ENCODE measurements around the gene GABBR1.

The GABBR1 gene

GRCh38 chr6:29651413-29652197 is 18.6 kb upstream of the GABBR1 start:
- DNase-seq (ENCODE audit: insufficient read length) (no peak), FAIRE-seq (no peak)
- TF ChIP-seq POLR2AphosphoS5 (IDR thresholded peaks at IDR 0.05; ENCODE audit: low read depth, low read length) (no peak), POLR2A (IDR thresholded peaks at IDR 0.05; ENCODE audit: low read depth, low read length) (no peak), TAF1 (IDR thresholded peaks at IDR 0.05; ENCODE audit: borderline replicate concordance, low read depth, low read length) (no peak)

GRCh38 chr6:29649701-29650673 is 17.0 kb upstream of the GABBR1 start:
- TF ChIP-seq TAF1 (IDR thresholded peaks at IDR 0.05; ENCODE audit: borderline replicate concordance, low read depth, low read length), result no peak
- TF ChIP-seq POLR2AphosphoS5 (IDR thresholded peaks at IDR 0.05; ENCODE audit: low read depth, low read length), result peak; percentile 75
- peak; percentile 81; the same call in 1 of the 2 replicates for TF ChIP-seq POLR2A (IDR thresholded peaks at IDR 0.05; ENCODE audit: low read depth, low read length)
- DNase-seq (ENCODE audit: insufficient read length), result peak; percentile 90
- FAIRE-seq, result peak; percentile 98

- TF ChIP-seq POLR2A (IDR thresholded peaks at IDR 0.05; ENCODE audit: low read depth, low read length), result no peak
- TF ChIP-seq TAF1 (IDR thresholded peaks at IDR 0.05; ENCODE audit: borderline replicate concordance, low read depth, low read length), result no peak
- TF ChIP-seq POLR2AphosphoS5 (IDR thresholded peaks at IDR 0.05; ENCODE audit: low read depth, low read length), result no peak
- no peak for DNase-seq (ENCODE audit: insufficient read length)
- FAIRE-seq, result no peak
Measured at GRCh38 chr6:29647927-29648642, 15.1 kb upstream of the GABBR1 start.

GRCh38 chr6:29641430-29642148 is 8.6 kb upstream of the GABBR1 start:
- no peak for TF ChIP-seq POLR2AphosphoS5 (IDR thresholded peaks at IDR 0.05; ENCODE audit: low read depth, low read length)
- no peak for TF ChIP-seq POLR2A (IDR thresholded peaks at IDR 0.05; ENCODE audit: low read depth, low read length)
- TF ChIP-seq TAF1 (IDR thresholded peaks at IDR 0.05; ENCODE audit: borderline replicate concordance, low read depth, low read length), result no peak
- FAIRE-seq (no peak), DNase-seq (ENCODE audit: insufficient read length) (no peak)

- FAIRE-seq (no peak), DNase-seq (ENCODE audit: insufficient read length) (no peak)
- TF ChIP-seq POLR2A (IDR thresholded peaks at IDR 0.05; ENCODE audit: low read depth, low read length) (no peak), TAF1 (IDR thresholded peaks at IDR 0.05; ENCODE audit: borderline replicate concordance, low read depth, low read length) (no peak), POLR2AphosphoS5 (IDR thresholded peaks at IDR 0.05; ENCODE audit: low read depth, low read length) (no peak)
Measured at GRCh38 chr6:29637247-29637646, 4.3 kb upstream of the GABBR1 start.

GRCh38 chr6:29633534-29633905 is 537 bp upstream of the GABBR1 start:
- DNase-seq (ENCODE audit: insufficient read length) (no peak), FAIRE-seq (no peak)
- no peak for TF ChIP-seq POLR2A (IDR thresholded peaks at IDR 0.05; ENCODE audit: low read depth, low read length)
- TF ChIP-seq TAF1 (IDR thresholded peaks at IDR 0.05; ENCODE audit: borderline replicate concordance, low read depth, low read length), result no peak
- TF ChIP-seq POLR2AphosphoS5 (IDR thresholded peaks at IDR 0.05; ENCODE audit: low read depth, low read length), result no peak

GRCh38 chr6:29631860-29632731 is 887 bp downstream of the GABBR1 start:
- DNase-seq (ENCODE audit: insufficient read length) (no peak), FAIRE-seq (peak; percentile 81)
- no peak for TF ChIP-seq POLR2AphosphoS5 (IDR thresholded peaks at IDR 0.05; ENCODE audit: low read depth, low read length)
- TF ChIP-seq TAF1 (IDR thresholded peaks at IDR 0.05; ENCODE audit: borderline replicate concordance, low read depth, low read length), result no peak
- TF ChIP-seq POLR2A (IDR thresholded peaks at IDR 0.05; ENCODE audit: low read depth, low read length), result no peak

GRCh38 chr6:29631209-29631810 is 1.7 kb downstream of the GABBR1 start:
- FAIRE-seq (no peak), DNase-seq (ENCODE audit: insufficient read length) (no peak)
- TF ChIP-seq POLR2A (IDR thresholded peaks at IDR 0.05; ENCODE audit: low read depth, low read length) (no peak), POLR2AphosphoS5 (IDR thresholded peaks at IDR 0.05; ENCODE audit: low read depth, low read length) (no peak), TAF1 (IDR thresholded peaks at IDR 0.05; ENCODE audit: borderline replicate concordance, low read depth, low read length) (no peak)

GRCh38 chr6:29630315-29630714 is 2.7 kb downstream of the GABBR1 start:
- FAIRE-seq, result no peak
- no peak for TF ChIP-seq POLR2AphosphoS5 (IDR thresholded peaks at IDR 0.05; ENCODE audit: low read depth, low read length)
- no peak for TF ChIP-seq TAF1 (IDR thresholded peaks at IDR 0.05; ENCODE audit: borderline replicate concordance, low read depth, low read length)
- TF ChIP-seq POLR2A (IDR thresholded peaks at IDR 0.05; ENCODE audit: low read depth, low read length), result no peak
- DNase-seq (ENCODE audit: insufficient read length), result no peak

Measured in GM12892 (cell line).